ENCODE measurements around the gene SETDB2. TPM values are rescaled to one million over a fixed set of nuclear protein-coding genes. Genes with fewer than 3 reads are reported as not detected.

Gene SETDB2
- total RNA-seq, 1 experiment from 2014 or later = 4.9 TPM

DNA sequence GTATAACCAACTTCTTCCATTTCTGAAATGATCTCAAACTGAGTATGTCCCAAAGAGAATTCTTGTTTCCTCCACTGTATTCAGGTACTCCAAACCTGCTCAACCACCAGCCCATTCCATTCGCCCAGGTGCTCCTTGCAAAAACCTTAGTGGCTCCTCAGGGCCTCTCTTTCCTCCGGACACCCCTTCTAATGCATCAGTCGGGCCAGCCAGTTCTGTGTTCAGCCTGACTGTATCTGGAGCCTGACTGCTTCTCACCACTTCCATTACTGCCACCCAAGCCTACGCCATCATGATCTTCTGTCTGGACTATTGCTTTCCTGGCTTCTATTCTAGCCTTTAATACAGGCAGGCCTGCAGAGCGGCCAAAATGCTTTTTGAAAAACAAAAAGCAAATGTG is 53.2 kb downstream of the SETDB2 start:
- no peak overlapping the region for H3K27ac Mint-ChIP-seq (ENCODE audit: unreplicated experiment)
- peaks cover 9% of the 10 kb centered on the region for H3K36me3 Mint-ChIP-seq (ENCODE audit: insufficient read depth, unreplicated experiment)
- H3K27me3 Mint-ChIP-seq (ENCODE audit: unreplicated experiment) = no peaks in the 10 kb centered on the region
- intact Hi-C loops (cut with micrococcal nuclease; ENCODE audit: unreplicated experiment) = loop anchor here (5.0 kb wide), 1 partner anchor 110 kb away; no protein-coding TSS in a partner anchor
- CTCF ChIA-PET = no interaction called here
- DNase-seq = no peak
- TF ChIP-seq, protein P1, sequence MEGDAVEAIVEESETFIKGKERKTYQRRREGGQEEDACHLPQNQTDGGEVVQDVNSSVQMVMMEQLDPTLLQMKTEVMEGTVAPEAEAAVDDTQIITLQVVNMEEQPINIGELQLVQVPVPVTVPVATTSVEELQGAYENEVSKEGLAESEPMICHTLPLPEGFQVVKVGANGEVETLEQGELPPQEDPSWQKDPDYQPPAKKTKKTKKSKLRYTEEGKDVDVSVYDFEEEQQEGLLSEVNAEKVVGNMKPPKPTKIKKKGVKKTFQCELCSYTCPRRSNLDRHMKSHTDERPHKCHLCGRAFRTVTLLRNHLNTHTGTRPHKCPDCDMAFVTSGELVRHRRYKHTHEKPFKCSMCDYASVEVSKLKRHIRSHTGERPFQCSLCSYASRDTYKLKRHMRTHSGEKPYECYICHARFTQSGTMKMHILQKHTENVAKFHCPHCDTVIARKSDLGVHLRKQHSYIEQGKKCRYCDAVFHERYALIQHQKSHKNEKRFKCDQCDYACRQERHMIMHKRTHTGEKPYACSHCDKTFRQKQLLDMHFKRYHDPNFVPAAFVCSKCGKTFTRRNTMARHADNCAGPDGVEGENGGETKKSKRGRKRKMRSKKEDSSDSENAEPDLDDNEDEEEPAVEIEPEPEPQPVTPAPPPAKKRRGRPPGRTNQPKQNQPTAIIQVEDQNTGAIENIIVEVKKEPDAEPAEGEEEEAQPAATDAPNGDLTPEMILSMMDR (IDR thresholded peaks at IDR 0.05; ENCODE audit: unreplicated experiment) = no peak
- H3K9me3 Mint-ChIP-seq (ENCODE audit: low read depth, unreplicated experiment) = no peaks in the 10 kb centered on the region
- peaks cover 12% of the 10 kb centered on the region for H3K4me1 Mint-ChIP-seq (ENCODE audit: low read depth, unreplicated experiment)
- no peak overlapping the region for H3K4me3 Mint-ChIP-seq (ENCODE audit: low read depth, unreplicated experiment)
- TSS peak; percentile 42 for BruUV-seq (replicated peaks)

DNA sequence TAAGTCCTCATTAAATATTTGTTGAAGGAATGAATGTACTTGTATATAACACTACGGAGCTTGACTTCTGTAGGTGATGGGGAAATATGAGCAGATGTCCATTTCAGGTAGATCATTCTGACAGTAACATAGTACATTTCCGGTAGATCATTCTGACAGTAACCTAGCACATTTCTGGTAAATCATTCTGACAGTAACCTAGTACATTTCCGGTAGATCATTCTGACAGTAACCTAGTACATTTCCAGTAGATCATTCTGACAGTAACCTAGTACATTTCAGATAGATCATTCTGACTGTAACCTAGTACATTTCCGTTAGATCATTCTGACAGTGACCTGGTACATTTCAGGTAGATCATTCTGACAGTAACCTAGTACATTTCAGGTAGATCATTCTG is 54.1 kb downstream of the SETDB2 start:
- no TSS peak for BruUV-seq (replicated peaks)
- peaks cover 12% of the 10 kb centered on the region for H3K4me1 Mint-ChIP-seq (ENCODE audit: low read depth, unreplicated experiment)
- H3K4me3 Mint-ChIP-seq (ENCODE audit: low read depth, unreplicated experiment) = no peak overlapping the region
- TF ChIP-seq, protein P1 (IDR thresholded peaks at IDR 0.05; ENCODE audit: unreplicated experiment) = no peak
- DNase-seq = no peak
- CTCF ChIA-PET = no interaction called here
- H3K36me3 Mint-ChIP-seq (ENCODE audit: insufficient read depth, unreplicated experiment) = peaks cover 9% of the 10 kb centered on the region
- no peak overlapping the region for H3K27ac Mint-ChIP-seq (ENCODE audit: unreplicated experiment)
- no peaks in the 10 kb centered on the region for H3K27me3 Mint-ChIP-seq (ENCODE audit: unreplicated experiment)
- H3K9me3 Mint-ChIP-seq (ENCODE audit: low read depth, unreplicated experiment) = no peaks in the 10 kb centered on the region
- intact Hi-C loops (cut with micrococcal nuclease; ENCODE audit: unreplicated experiment) = loop anchor here (5.0 kb wide), 1 partner anchor 109 kb away; no protein-coding TSS in a partner anchor

DNA sequence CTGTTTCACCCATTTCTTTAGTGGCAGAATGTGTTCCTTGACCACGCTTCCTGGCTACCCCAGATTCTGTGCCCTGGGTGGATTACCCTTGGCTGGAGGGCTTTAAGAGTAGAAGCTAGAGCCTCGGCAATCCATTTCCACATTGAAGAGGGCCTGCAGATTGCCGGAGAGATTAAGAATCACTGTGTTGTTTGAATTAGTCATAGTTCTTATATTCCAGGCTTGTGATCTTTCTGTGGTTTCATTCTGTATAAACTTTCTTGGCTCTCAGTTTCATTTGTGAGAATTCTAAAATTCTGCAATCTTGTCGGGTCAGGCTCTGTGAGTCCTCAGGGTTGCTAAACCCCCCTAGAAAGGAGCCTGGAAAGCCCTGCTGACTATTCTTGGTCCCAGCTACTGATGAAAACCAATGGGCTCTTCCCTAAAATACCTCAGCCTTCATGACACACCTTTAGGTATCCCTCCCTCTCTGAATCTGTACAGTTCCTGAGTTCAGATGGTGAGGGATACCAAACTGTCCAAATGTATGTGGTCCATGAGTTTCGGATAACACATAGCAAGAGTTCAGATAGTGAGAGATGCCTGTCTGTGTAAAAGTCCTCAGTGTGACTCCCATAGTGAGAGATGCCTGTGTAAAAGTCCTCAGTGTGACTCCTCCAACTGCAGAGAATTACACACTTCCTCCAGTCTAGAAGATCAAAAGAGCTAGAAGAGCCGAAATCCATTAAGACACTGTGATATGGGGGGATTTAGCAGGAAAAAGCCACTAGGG is 56.0 kb downstream of the SETDB2 start:
- no peak for DNase-seq
- peaks cover 8% of the 10 kb centered on the region for H3K36me3 Mint-ChIP-seq (ENCODE audit: insufficient read depth, unreplicated experiment)
- intact Hi-C loops (cut with micrococcal nuclease; ENCODE audit: unreplicated experiment) = loop anchor here (5.0 kb wide), 1 partner anchor 107 kb away; no protein-coding TSS in a partner anchor
- CTCF ChIA-PET = no interaction called here
- TF ChIP-seq, protein P1 (IDR thresholded peaks at IDR 0.05; ENCODE audit: unreplicated experiment) = no peak
- no peaks in the 10 kb centered on the region for H3K9me3 Mint-ChIP-seq (ENCODE audit: low read depth, unreplicated experiment)
- H3K4me1 Mint-ChIP-seq (ENCODE audit: low read depth, unreplicated experiment) = no peaks in the 10 kb centered on the region
- BruUV-seq (replicated peaks) = no TSS peak
- no peak overlapping the region for H3K4me3 Mint-ChIP-seq (ENCODE audit: low read depth, unreplicated experiment)
- no peaks in the 10 kb centered on the region for H3K27me3 Mint-ChIP-seq (ENCODE audit: unreplicated experiment)
- no peak overlapping the region for H3K27ac Mint-ChIP-seq (ENCODE audit: unreplicated experiment)

DNA sequence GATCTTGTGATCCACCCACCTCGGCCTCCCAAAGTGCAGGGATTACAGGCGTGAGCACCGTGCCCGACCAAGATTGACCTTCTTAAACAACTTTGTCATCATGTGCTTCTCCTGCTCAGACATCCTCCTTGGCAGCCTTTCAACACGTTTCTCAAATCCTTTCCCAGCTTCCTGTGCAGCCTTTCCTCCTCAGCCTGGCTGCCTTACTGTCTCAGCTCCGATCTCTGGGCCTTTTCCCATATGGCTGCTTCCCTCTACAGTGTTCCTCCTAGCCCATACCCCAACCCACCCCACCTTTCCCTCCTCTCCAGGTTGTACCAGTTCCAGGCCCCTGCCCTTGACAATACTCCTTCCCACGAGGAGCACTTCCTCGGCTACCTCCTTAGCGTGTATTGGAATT is 58.9 kb downstream of the SETDB2 start:
- H3K4me3 Mint-ChIP-seq (ENCODE audit: low read depth, unreplicated experiment) = no peak overlapping the region
- no peaks in the 10 kb centered on the region for H3K36me3 Mint-ChIP-seq (ENCODE audit: insufficient read depth, unreplicated experiment)
- TF ChIP-seq, protein P1 (IDR thresholded peaks at IDR 0.05; ENCODE audit: unreplicated experiment) = no peak
- H3K9me3 Mint-ChIP-seq (ENCODE audit: low read depth, unreplicated experiment) = no peaks in the 10 kb centered on the region
- no peak for DNase-seq
- CTCF ChIA-PET = no interaction called here
- H3K4me1 Mint-ChIP-seq (ENCODE audit: low read depth, unreplicated experiment) = no peaks in the 10 kb centered on the region
- no TSS peak for BruUV-seq (replicated peaks)
- intact Hi-C loops (cut with micrococcal nuclease; ENCODE audit: unreplicated experiment) = no loop called here
- no peak overlapping the region for H3K27ac Mint-ChIP-seq (ENCODE audit: unreplicated experiment)
- H3K27me3 Mint-ChIP-seq (ENCODE audit: unreplicated experiment) = no peaks in the 10 kb centered on the region
